NCI-H146 treated with DMSO at 0.1 percent for 48 hours (cell line): Measurements from ENCODE around the gene LRRC4C.

ENCODE experiments used
- DNase-seq: peaks from one replicate; lab custom pipeline; 2025; ENCODE audit not compliant: unreplicated experiment; lab: John Stamatoyannopoulos, UW

LRRC4C gene

DNA sequence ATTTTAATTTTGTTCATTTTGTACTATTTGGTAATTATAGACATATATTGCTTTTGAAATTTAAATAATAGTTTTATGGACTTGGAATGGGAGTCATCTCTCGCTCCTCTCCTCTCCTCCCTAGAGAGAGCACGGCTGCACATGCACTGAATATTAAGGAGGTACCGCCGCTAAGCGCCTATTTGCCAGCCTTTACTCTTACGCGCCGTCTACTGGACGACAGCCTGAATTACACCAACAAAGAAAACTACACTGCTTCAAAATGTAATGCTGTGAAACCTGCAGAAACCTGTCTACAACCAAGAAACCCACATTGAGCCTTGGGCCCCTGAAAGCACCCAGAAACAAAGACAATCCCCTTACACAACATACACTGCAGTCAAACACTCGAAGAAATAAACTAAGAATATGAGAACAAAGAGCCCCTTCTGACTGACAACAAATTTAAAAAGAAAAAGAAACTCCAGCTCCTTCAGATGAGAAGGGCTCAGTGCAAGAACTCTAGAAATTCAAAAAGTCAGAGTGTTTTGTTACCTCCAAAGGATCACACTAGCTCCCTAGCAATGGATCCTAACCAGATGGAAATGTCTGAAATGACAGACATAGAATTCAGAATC lies 737.2 kb downstream of the LRRC4C start:
- DNase-seq: peak; percentile 18

DNA sequence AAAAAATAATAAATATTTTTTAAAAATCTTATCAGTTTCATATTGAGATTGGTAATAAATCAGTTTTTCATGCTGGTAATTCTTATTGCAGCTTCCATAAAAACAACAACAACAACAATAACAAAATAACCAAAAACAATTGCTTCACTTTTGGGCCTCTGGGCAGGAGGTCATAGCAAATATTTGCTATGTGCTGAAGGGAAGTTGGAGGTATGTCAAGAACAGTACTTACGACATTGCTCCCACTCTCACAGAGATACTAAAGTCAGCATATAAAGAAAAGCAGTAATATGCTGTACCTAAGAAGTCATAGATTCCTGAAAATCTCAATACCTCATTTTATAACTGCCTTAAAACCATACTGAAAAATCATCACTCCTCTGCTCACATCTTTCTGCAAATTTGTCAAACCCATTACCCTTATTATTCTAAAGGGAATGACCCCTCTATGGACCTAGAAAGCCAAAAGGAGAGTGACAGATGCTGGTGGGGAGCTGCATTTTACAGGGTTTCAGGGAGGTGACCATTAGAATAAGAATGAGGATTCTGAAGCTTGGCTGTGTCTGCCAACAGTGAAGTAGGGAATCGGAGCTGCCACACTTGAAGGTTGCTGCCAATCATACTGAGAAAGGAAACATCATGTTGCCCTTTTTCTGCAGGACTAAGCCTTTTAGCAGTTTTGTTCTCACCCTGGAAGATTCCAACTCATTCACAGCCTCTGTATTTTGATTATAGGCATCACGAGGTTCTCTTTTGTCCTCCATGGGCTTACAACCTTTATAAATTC lies 742.9 kb downstream of the LRRC4C start:
- DNase-seq: no peak

DNA sequence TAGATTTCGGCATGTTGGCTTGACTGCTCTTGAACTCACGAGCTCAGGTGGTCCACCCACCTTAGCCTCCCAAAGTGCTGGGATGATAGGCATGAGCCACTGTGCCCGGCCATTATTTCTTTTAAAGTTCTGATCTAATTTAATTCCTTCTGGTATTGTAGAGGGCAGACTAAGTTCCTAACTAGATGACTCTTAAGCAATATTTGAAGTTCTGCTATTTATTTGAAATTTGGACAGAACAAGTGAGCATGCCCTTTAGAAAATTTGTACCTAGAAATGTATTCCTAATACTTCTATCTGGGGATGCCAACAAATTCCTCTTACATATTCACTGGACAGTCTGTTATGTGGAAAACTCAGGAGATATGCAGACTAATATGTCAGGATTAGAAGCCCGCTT lies 746.4 kb downstream of the LRRC4C start:
- no peak for DNase-seq

DNA sequence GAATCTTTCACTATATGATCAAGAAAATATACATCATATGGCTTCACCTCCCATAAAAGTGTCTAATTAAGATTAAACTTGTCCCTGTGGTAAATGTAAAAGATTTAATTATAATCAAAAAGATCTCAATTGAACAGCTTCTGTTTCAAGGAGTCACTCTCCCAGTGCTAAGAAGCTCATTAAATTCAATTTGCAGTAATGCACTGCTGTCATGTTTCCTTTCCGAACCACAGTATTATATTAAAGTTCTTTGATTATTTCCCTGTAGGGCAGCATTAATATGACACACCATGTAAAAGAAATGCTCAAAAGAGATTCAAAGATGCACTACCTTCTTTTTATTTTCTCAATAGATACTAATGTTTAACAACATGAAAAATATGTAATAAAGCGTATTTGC lies 758.4 kb downstream of the LRRC4C start:
- no peak for DNase-seq

DNA sequence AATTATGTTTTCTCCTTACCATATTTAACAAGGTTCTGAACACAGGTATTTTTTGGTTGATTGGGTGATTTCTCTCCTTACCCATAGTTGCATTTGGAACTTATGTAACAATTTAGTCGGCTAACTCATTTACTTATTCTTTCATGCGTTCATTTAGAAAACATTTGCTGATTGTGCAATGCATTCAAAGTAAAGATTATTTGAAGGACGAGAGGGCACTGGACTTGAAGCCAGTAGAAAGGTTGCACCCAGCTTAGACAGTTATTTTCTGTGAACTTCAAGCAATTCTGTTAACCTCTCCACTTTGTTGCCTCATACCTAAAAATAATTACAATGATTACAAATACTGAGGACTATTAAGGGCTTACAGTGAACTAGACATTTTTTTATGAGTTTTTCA lies 769.6 kb downstream of the LRRC4C start:
- no peak for DNase-seq

DNA sequence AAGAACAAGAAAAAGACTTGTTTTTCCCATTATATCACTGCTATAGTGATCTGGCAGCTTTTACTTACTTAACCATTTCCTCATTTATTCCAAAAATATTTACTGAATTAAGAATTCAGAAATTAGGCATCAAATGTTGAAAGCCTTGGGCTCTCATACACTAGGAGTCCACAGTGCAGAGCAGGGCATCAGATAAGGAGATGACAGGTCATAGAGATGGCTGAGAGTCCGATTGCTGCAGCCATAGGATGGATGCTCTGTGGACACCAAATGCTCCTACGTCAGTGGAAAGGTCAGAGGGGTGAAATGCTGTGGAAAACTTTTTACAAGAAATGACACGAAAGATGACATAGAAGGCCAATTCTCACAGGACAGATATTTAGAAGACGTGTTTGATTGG lies 771.1 kb downstream of the LRRC4C start:
- DNase-seq: no peak

DNA sequence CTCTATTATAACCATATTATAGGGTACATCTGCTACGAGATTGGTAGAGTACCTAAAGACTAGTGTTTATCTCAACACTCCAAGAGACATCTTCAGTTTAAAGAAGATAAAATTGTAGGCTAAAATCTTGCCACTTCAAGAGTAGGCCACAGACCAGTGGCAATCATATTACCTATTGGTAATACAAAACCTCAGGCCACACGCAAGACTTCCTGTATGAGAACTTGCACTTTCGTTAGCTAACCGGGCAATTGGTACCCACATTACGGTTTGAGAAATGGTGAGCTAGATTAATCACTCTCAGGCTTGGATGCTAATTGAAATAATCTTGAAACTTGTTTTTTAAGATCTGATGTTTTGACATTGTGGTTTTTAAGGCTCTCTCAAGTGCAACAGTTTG lies 772.7 kb downstream of the LRRC4C start:
- no peak for DNase-seq

DNA sequence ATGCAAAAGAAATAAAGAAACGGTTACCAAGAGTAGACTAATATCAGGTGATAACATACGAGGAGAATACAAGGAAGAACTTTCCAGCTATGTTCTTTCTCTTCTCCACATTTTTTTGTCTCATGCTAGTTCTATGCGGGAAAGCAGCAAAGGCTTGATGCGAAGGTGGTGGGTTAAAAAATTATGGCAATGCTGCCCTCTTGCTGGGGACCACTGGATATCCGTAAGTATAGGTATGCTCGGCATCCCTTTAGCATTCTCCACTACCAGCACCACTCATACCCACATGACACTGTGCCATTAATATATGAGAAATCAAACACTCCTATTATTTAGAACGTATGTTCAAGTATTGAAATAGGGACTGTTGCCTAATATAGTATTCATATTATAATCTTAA lies 776.4 kb downstream of the LRRC4C start:
- DNase-seq: no peak

DNA sequence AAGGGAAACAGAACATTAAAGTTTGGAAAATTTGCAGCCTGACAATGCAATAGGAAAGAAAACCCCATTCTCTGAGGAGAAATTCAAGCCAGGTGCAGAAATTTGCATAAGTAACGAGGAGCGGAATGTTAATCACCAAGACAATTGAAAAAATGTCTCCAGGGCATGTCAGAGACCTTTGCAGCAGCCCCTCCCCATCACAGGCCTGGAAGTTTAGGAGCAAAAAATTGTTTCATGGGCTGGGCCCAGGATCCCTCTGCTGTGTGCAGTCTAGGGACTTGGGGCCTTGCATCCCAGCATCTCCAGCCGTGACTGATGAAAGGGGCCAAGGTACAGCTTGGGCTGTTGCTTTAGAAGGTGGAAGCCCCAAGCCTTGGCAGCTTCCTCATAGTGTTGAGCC lies 780.2 kb downstream of the LRRC4C start:
- no peak for DNase-seq

DNA sequence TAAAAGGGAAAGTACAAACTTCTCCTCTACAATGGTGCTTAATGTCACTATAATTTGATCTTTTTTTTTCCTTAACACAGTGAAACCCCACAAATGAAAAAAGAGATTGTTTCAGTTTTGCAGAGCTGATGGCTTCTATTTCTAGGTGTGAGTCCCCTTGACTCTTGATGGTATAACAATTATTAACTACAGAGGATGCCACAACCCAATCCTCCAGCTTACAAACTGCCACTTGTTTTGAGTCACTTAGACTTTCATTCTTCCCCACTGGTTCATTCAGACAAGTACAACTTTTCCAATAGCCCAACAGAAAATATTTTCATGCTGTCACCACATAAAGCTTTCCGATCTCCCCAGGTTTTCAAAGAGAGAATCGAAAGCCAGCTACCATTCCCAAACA lies 812.2 kb downstream of the LRRC4C start:
- DNase-seq: no peak

DNA sequence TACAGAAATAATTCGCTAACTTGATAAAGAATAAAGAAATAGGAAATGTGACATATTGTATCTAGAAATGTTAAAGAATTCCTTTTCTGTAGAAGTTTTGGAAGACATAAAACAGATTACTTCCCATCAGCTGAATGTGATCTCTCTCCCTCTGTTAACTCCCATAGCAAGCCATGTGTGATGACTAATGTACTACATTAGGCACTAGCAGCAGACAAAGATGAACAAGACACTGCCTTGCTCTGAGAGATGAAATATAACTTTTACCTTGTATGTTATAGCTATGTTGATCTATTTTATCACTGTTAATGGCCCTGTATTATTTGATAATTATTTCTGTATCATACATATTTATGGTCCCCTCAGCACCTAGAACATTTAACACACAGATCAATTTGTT lies 817.2 kb downstream of the LRRC4C start:
- DNase-seq: no peak

DNA sequence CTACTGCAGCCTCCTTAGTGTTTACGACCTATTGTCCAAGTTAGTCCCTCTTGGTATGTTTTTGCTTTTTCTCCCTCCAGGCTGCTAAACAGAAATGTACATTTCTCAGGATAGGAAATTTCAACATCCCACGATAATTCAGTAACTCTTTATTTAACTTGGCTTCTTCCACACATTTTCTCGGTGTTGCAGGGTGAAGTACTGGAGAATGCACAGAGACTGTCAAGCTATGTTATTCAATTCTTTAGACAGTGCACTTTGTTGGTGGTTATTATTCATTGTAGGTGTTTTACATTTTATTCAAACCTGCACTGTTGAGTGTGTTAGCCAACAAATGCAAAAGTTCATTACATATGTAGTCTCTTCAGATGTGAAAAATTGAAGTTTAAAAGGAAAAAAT lies 839.8 kb downstream of the LRRC4C start:
- no peak for DNase-seq

DNA sequence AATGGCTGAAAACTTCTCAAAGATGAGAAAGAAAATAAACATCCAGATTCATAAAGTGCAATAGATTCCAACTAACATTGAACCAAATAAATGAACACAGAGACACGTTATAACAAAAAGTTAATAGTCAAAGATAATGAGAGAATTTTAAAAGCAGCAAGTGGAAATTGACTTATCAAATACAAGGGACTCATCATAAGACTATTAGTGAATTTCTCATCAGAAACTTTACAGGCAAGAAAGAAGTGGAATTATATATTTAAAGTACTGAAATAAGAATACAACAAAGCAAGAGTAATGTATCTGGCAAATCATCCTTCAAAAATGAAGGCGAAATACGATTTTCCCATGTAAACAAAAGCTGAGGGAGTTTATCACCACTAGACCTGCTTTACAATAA lies 852.7 kb downstream of the LRRC4C start:
- no peak for DNase-seq

DNA sequence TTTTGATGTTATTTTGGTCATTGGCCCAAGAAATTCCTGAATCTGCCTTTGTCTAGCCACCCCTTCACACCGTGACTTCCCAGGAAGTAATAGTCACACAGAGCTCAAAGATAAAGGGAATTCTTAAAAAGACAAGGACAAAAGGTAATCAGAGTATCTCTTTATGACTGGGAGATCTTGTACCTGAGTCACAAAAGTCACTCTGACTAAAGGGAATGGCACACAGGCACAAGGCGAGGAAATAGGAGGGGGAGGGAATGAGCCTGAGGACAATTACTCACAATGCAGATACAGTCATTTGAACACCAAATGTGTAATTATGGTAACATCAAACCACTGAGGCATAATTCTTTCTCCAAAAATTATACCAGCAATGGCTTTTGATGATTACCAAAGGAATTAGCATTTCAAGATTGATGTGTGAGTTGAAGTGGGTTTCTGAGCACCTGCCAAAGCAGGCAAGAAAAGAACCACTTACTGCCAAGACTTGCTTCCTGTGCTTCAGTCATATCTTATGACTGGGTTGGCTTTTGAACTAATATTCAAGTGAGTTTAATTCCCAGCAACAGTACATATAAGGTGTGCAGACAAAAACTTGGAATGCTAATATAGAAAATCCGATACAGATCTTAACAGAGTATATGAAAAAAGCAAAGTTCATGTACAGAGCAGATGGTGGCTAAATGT lies 856.4 kb downstream of the LRRC4C start:
- no peak for DNase-seq

DNA sequence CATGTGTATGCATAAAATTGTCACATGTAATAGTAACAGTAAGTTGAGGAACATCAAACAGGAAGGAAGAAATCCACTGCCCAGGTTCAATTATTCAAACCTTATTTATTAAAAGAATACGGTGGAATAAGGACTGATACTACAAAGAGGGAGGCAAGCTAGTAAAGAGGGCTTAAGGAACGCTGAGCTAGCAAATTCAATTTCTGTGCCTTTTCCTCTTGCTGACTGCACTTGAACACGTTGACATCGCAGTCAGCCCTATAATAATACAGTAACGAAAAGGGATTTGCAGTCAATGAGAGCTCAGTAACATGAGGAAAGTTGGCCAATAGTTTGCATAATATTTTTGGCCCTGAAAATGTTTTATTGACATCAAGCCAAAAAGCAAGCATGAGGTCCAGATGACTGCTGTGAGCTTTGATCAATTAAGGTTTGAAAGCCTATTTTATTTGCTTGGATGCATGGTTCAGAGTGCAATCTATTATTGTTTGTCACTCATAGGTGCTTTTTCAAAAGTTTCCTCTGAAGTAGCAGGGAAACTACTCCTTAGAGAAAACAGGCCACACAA lies 861.8 kb downstream of the LRRC4C start:
- DNase-seq: no peak

DNA sequence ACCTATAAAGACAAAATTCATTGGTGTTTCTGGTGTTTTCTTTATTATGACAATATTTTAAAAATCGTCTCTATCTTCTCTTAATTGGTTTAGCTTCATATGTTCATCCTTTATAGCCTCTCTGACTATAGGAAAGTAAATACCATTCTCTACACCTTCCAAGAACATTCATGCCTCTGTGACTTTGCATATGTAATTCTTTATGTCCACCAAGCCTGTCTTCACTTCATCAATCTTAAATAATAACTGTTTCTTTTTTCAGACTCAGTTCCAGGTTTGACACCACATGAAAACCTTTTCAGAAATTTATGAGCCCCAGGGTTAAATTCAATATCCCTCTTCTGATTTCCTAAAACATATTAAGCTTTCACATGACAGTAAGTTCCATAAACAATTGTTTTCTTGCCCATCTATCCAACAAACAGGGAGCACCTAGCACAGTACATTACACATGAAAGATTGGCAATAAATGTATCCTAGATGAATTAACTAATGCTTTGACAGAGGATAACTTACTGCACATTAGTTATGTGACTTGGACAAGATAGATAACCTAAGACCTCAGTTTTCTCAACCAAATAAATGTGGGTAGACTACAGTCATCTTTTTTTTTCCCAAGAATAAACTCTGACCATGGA lies 886.1 kb downstream of the LRRC4C start:
- no peak for DNase-seq

DNA sequence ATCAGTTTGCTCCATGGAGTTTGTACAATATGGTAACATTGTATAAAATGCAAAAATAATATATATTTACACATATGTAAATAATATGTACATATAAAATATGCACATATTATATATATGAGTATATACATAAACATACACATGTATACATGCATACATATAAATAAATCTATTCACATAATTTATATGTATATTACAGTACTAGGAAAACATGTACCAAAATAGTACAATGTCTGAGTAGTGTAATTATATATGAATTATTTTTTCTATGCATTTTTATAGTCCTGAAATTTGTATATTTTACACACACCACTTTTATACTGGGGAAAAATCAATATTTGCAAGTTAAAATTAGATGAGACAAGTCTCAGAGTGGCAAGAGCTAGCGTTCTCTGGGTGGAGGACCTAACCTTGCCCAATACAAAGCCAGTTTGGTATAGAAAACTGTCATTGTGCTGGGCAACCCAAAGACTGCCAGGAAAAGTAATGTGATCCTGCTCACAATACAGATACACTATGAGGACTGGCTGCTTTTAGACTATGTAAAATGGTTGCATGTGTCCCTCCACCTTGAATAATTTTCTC lies 889.4 kb downstream of the LRRC4C start:
- DNase-seq: no peak

DNA sequence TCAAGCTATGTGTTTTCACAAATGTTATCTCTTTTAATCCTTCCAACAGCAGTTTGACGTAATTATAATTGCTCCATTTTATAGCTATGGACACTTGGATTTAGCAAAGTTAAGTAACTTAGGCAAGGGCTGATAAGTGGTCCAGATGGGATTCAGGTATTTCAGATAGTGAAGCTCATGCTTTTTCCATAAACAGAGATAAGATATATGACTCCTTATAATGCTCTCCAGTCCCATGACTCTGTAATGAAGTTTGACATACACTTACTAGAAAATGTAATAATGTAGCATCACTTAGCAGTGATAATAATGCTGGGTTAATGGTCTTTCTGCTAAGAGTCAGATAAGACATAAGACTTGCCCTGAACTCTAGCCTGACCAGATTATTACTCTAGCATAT lies 892.1 kb downstream of the LRRC4C start:
- DNase-seq: no peak

DNA sequence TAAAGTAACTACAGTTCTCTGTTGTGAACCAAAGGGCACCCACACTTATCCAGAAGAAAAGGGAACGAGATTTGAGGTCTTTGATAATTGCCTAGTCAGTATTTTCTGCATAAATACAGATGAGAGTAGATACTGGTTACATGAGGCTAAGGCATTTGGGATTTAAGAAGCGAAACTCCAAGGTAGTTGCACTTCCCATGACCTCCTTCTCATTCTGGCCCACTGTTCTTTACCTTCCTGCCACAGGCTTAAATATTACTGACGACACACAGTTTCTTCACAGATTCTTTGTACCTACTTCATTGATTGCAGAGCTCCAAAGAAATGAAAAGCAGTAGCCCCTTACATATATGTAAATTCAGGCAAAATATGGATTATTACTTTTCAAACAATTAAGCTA lies 915.3 kb downstream of the LRRC4C start:
- no peak for DNase-seq

DNA sequence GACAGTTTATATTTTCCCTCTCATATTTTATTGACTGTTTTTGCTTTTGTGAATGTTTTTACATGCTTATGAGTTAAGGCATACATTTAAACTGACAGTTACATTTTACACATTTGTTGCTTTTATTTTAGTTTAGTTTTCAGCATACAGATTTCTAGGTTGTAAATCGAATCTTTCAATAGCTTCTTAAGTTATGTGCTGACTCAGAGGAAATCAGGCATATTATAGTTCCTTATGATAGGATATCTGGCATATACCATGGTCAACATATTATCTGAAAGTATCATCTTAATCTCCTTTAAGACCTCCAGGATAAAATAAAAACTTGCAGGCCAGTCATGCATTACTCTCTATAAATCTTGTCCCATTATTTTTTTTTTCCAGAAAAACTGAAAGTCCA lies 916.6 kb downstream of the LRRC4C start:
- DNase-seq: no peak

DNA sequence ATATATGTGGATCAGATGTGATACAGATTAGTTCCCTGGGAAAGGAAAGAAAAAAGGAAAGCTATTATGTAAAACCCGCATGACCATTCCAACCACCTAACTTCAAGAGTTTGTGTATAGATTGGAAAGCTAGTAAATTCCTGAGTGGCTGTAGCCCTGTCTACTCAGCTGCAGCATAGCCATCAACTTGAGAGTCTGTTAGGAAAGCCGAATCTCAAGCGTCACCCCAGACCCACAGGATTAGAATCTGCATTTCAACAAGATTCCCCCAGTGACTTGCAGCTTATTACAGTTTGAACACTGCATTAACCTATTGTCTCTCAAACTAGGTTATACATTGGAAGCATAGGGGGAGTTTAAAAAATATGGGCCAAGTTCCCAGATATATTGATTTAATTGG lies 921.7 kb downstream of the LRRC4C start:
- no peak for DNase-seq
